ENCODE results near the gene PYDC1. TPM values are rescaled to one million over a fixed set of nuclear protein-coding genes. Genes with fewer than 3 reads are reported as not detected.

The PYDC1 gene
- total and polyA plus RNA-seq, 2 donors (not counting 3 experiments of a cell fraction or from before 2014, with no cell fraction given): not detected

GRCh38 chr16:31242206-31242605, 25.3 kb upstream of the PYDC1 start:
- Histone ChIP-seq H2AFZ (ENCODE audit: low read depth, low read length) (no peak overlapping the region), H3K9me1 (replicated peaks; ENCODE audit: control insufficient read depth, extremely low read depth, insufficient read depth, low read length) (no peaks in the 10 kb centered on the region), H3K4me2 (ENCODE audit: insufficient read depth, low read length) (no peak overlapping the region), H3K27ac (ENCODE audit: insufficient read depth, low read depth, low read length) (no peak overlapping the region), H3K4me3 (replicated peaks in 1 of 3; ENCODE audit: insufficient read depth in 1 of 3, low read depth in 1 of 3, low read length in 3 of 3) (no peak overlapping the region), H3K4me1 (ENCODE audit: control insufficient read depth, extremely low read depth, insufficient read depth, low read length) (no peaks in the 10 kb centered on the region), H3K79me2 (ENCODE audit: control insufficient read depth, insufficient read depth, low read length) (no peaks in the 10 kb centered on the region), H3K9me3 (replicated peaks; ENCODE audit: control insufficient read depth, insufficient read depth, low read length) (no peaks in the 10 kb centered on the region), H4K20me1 (replicated peaks; ENCODE audit: control insufficient read depth, extremely low read depth, insufficient read depth, low read length) (no peaks in the 10 kb centered on the region), H3K27me3 (ENCODE audit: control insufficient read depth in 2 of 2, insufficient read depth in 2 of 2, low read length in 2 of 2) (peaks cover 2 to 5% of the 10 kb centered on the region in 2 experiments), H3K9ac (replicated peaks; ENCODE audit: extremely low read depth, insufficient read depth, low read length) (no peak overlapping the region), H3K36me3 (ENCODE audit: control insufficient read depth in 2 of 2, extremely low read depth in 1 of 2, insufficient read depth in 2 of 2, low read length in 2 of 2) (no peaks in the 10 kb centered on the region)
- TF ChIP-seq POLR2AphosphoS5 (IDR thresholded peaks at IDR 0.05; ENCODE audit: insufficient read depth, low read depth, low read length) (no peak), JUN (IDR thresholded peaks at IDR 0.05; ENCODE audit: borderline replicate concordance, insufficient read depth, insufficient read length, low read depth) (no peak), GATA2 (IDR thresholded peaks at IDR 0.05; ENCODE audit: insufficient read depth, insufficient read length, low read depth, low read length) (no peak), MYC (IDR thresholded peaks at IDR 0.05; ENCODE audit: low read depth, low read length) (no peak), POLR2A (IDR thresholded peaks at IDR 0.05; ENCODE audit: low read depth, low read length) (no peak), FOS (IDR thresholded peaks at IDR 0.05; ENCODE audit: borderline replicate concordance, insufficient read depth, low read length) (no peak), EZH2 (IDR thresholded peaks at IDR 0.05; ENCODE audit: borderline replicate concordance, low read depth, low read length, severe bottlenecking) (no peak)
- TF ChIP-seq, protein P1, sequence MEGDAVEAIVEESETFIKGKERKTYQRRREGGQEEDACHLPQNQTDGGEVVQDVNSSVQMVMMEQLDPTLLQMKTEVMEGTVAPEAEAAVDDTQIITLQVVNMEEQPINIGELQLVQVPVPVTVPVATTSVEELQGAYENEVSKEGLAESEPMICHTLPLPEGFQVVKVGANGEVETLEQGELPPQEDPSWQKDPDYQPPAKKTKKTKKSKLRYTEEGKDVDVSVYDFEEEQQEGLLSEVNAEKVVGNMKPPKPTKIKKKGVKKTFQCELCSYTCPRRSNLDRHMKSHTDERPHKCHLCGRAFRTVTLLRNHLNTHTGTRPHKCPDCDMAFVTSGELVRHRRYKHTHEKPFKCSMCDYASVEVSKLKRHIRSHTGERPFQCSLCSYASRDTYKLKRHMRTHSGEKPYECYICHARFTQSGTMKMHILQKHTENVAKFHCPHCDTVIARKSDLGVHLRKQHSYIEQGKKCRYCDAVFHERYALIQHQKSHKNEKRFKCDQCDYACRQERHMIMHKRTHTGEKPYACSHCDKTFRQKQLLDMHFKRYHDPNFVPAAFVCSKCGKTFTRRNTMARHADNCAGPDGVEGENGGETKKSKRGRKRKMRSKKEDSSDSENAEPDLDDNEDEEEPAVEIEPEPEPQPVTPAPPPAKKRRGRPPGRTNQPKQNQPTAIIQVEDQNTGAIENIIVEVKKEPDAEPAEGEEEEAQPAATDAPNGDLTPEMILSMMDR (IDR thresholded peaks at IDR 0.05; ENCODE audit: extremely low read depth in 1 of 2, insufficient read depth in 1 of 2, low read depth in 1 of 2, low read length in 2 of 2): no peak
- TF ChIP-seq, protein P2, sequence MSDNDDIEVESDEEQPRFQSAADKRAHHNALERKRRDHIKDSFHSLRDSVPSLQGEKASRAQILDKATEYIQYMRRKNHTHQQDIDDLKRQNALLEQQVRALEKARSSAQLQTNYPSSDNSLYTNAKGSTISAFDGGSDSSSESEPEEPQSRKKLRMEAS (IDR thresholded peaks at IDR 0.05; ENCODE audit: insufficient read depth, insufficient read length): no peak
- intact Hi-C loops (cut with micrococcal nuclease): no loop called here
- ChIA-PET CTCF (no interaction called here), POLR2A (no interaction called here)
- DNase-seq (ENCODE audit: low read depth, low spot score) (no peak), FAIRE-seq (no peak)
- BruUV-seq (replicated peaks): no TSS peak
- dilution Hi-C loops (cut with MboI; ENCODE audit: extremely low pct_ligation_motif_present, low sequenced_read_pairs): no loop called here
